NCI-H2081 (cell line): ENCODE results near the gene CDK9.
"Not testable (repeated sequence)": the region's sequence is repeated elsewhere in the genome, so short reads cannot be mapped to it uniquely, and the experiment has no call there.

Experiments used
- DNase-seq, 2 experiments: peaks; one replicate each; lab custom pipeline; 2025; lab: John Stamatoyannopoulos, UW

Gene CDK9

DNA sequence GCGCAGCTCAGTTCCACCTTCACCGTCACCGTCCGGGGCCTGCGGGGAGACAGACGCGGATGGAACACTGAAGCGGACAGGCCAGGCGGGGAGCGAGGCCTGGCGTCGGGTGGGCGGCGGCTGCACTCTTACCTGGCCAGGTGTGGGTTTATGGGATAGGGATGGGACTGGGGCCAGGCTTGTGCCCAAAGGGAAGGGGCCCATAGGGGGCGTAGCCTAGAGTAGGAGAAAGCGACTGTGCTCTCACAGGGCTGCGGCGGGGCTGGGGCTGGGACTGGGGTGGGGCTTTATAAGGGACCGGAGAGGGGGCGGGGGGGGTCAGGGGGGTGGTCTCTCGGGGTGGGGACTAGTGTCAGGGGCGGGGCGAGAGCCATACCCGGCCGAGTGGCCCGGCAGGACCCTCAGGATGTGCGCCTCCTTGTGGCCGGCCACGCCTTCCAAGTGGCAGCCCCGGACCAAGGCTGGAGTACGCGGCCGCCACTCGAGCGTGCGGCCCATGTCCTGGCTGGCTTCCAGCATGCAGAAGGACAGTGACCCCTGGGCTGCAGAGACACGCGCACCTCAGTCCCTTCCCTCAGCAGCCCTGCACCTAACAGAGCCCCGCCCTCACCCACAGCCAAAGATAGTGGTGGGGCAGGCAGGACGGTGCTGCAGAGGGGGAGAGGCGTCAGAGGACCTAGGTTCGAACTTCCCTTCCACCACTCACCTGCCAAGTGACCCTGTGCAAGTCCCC lies 39.7 kb downstream of the CDK9 start:
- DNase-seq, result no peak

DNA sequence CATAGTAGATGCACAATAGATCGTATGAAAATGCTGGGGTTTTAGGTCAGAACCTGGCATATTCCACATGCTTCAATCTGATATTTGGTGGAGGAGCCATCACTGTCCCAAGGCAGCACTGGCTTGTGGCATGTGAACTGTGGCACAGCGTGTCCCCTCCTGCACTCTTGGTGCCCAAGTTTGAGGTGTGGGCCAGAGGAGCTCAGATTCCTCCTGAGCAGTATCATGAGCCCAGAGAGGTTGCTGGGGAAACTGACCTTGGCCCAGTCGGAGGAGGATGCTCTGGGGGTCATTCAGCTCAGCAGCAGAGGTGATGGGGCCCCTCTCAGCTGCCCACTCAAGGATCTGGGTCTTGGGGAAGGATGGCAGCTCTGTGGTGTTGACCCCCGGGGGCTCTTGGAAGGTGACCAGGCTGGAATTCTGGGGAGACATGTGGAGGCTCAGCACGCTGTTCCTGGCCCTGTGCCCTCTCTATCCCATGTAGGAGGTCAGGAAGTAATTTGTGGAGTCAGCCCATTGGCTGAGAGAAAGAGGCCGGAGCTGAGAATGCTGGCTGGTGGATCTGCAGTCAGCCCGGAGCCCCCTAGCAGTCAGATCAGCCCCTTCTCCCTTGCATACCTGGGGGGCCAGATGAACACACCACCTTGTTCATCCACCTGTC lies 40.5 kb downstream of the CDK9 start:
- DNase-seq, result no peak

DNA sequence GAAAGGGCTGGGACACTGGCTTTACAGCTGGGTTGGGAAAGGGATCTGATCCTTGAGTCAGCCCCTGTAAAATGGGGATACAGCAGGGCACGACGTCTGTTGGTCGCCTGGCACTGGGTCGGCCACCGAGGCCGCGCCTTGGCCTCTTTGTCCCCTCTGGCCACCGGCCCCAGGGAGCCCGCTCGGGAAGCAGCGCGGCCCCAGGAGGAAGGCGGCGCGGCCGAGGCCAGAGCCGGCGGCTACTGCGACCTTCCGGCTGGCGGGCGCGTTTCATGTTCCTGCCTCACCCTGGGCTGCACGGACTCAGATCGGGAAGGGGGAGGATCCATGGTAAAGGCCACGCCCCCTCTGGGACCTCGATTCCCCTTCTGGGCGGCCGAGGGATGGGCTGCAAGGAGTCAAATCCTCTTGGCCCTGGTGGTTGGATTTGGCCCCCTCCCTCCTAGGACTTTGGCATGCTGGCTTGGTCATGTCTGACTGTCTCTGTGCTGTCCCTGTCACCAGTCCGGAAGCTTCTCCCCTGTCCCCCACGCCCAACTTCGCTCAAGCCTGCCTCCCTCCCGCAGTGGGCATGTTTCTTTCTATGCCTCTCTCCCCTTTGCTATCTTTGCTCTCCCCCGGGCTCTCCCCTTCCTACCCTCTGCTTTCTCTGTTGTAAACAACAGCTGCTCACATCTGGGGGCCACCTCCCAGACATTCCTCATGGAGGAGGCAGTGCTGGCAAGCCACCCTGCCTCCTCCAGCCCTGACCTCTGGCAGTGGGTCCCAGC lies 42.6 kb downstream of the CDK9 start:
- no peak for DNase-seq

DNA sequence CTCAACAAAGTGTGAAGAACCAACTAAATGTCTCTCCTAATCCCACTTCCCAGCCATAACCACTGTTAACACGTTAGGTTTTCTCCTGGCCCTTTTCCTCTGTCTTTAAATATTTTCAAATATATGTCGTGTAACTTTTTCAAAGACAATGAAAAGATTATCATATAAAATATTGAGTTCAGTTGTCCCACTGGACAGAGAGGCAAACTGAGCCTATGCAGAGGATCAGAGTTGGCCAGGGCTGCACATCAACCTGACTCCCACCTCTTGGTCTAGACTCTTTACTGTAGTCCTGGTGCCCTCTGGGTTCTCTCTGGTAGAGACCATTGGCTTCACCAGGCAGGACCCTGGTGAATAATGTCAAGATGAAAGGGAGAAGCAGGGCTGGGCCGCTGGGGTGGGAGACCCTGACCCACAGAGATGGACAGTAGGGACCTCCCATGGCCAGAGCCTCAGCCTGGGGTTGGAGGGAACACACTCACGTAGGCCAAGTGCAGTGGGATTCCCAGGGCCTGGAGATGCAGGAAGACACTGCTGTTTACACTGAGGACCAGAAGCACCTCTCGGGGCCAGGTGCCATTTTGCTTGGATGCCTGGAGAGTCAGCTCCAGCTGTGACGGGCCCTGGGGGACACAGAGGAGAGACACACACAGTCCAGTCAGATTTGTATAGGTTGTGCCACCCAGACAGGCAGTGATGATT lies 43.5 kb downstream of the CDK9 start:
- no peak for DNase-seq

DNA sequence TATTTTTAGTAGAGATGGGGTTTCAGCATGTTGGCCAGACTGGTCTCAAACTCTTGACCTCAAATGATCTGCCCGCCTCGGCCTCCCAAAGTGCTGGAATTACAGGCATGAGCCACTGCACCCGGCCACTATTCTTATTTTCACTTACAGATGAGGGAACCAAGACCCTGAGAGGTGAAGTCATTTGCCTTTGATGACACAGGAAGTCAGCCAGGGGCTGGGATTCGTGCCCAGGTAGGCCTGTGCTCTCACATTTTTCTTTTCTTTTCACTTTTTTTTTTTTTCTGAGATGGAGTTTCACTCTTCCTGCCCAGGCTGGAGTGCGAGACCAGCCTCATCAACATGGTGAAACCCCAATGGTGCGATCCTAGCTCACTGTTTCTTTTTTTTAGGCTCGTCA lies 46.4 kb downstream of the CDK9 start:
- DNase-seq, result no peak

DNA sequence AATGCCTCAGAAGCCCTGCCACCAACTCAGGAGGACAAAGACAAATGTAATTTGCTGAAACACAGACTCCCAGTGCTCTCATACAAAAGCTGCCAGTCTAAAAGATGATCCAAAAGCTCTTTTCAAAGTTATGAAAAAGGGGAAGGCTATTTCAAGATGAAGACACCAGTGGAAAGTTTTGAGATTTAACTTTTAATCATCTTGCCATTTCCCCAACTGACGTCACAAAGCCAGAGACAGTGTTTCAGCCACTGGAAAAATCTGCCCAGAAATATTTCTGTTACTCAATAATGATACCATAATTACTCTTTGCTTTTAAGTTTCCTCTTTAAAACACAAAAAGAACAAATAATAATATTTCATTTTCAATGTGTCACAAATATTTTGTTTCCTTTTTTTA lies 47.7 kb downstream of the CDK9 start:
- no peak for DNase-seq

DNA sequence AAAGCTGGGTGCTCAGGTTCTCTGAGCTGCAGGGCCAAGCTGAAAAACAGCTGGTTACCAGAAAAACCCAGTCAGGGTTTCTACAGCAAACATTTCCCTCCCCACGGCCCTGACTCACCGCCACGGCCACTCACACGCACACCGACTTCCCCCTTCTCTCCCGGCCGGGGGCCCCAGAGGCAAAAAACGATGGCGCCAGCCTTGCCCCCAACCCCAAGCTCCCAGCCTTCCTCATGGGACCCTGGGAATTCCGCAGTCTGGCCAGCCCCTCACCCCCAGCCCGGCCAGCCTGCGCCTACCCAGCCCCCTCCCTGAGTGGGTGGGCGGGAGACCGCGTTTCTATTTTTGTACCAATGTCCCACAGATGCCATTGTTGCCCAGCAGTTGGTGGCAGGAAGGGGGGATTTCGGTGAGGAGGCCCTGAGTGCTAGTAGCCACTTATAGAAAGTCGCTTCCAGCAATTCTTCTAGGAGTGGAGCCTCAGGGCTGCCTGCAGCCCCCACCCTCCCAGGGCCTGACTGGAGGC lies 50.2 kb downstream of the CDK9 start:
- DNase-seq, result no peak

DNA sequence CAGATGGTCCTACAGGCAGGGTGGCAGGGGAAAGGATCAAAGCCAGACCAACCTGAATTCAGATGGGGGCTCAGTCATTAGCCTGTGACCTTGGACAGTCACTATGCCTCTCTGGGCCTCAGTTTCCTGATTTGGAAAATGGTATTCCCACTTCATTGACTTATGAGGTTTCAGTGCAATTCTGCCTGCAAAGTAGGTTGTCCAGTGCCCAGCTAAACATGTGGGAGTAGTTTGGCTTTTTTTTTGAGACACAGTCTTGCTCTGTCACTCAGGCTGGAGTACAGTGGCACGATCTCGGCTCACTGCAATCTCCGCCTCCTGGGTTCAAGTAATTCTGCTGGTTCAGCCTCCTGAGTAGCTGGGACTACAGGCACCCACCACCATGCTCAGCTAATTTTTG lies 50.7 kb downstream of the CDK9 start:
- DNase-seq, result not testable (repeated sequence)

DNA sequence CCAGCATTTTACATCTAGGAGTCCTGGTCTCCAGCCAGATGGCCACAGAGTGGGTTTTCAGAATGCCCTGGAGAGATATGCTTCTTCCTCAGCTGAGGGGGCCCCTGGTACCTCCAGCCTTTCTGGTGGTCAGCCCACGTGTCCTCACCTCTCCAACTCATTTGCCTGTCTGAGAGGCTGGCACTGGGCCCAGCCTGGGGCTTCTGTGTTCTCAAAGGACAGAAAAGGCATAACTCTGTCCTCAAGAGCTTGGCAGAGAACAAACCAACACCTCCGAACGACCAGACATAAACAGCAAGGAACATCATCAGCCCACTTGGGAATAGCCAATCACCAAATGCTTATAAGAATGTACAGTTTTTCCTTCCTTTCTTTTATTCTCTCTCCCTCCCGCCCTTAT lies 51.5 kb downstream of the CDK9 start:
- no peak for DNase-seq

DNA sequence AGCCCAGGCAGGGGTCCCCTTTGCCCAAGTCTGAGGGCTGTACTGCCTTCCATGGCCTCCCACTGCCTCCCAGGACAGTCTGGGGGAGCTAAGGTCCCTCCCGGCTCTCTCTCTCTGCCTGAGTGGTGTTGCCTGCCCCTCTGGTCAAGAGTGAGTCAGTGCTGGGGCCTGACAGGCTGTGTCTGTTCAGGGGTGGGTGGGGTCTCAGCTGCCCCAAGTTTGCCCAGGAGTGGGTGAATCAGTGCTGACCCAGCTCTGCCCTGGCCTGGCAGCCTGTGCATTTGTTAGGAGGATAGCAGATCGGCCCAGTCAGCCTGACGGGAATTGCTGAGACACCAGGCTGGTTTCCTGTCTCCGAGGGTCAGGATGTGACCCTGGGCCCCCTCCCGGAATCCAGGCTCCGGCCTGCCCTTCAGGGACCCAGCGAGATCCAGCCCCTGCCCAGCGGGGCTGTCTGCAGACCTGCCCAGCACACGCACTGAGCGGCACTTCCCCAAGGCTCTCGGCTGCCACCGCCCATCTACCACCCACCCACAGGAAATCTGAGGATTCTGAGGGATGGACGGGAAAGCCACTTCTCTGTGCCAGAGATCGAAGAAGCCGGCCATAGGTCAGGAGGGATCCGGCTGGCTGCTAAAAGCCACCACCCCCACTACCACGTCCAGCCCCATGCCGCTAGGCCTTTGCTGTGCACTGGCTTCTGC lies 52.7 kb downstream of the CDK9 start:
- DNase-seq, result no peak
